GM23338 (cell line): ENCODE measurements around the gene EIF3L. TPM values are rescaled to one million over a fixed set of nuclear protein-coding genes. Genes with fewer than 3 reads are reported as not detected.
"Not testable (repeated sequence)": the region's sequence is repeated elsewhere in the genome, so short reads cannot be mapped to it uniquely, and the experiment has no call there.

ENCODE experiments used
- ATAC-seq: fragments of 200-7000 bp; cut with Tn5 transposase; 3 replicates; pipeline ENCODE4 v1.9.1; 2020
- DNase-seq: peaks from one replicate; pipeline ENCODE4 v3.0.0-alpha.2; 2015; ENCODE audit warnings: low spot score
- H2AFZ ChIP-seq: fragments of 200-600 bp; sonication (generic); 2 replicates; pipeline ENCODE4 v1.8.0; 2016; ENCODE audit warnings: antibody characterized with exemption, mild to moderate bottlenecking, moderate library complexity
- H3F3A ChIP-seq: fragments of 200-600 bp; sonication (generic); replicated peaks from 2 replicates; pipeline ENCODE4 v1.8.0; 2017; ENCODE audit warnings: antibody characterized with exemption, mixed run types, low read depth
- H3K27ac ChIP-seq: fragments of 200-600 bp; sonication (generic); 2 replicates; pipeline ENCODE4 v1.6.1; 2016; ENCODE audit warnings: low read depth
- H3K27me3 ChIP-seq: fragments of 200-600 bp; sonication (generic); 2 replicates; pipeline ENCODE4 v1.8.0; 2016; ENCODE audit warnings: mild to moderate bottlenecking, mixed run types, moderate library complexity; ENCODE audit not compliant: insufficient read depth
- H3K36me3 ChIP-seq: fragments of 200-600 bp; sonication (generic); 2 replicates; pipeline ENCODE4 v1.8.0; 2016; ENCODE audit warnings: mild to moderate bottlenecking; ENCODE audit not compliant: insufficient read depth
- H3K4me1 ChIP-seq: fragments of 200-600 bp; sonication (generic); 2 replicates; pipeline ENCODE4 v1.8.0; 2016; ENCODE audit warnings: mild to moderate bottlenecking, moderate library complexity; ENCODE audit not compliant: insufficient read depth
- H3K4me2 ChIP-seq: fragments of 200-600 bp; sonication (generic); 2 replicates; pipeline ENCODE4 v1.7.1; 2017; ENCODE audit warnings: mixed run types
- H3K4me3 ChIP-seq: fragments of 200-600 bp; sonication (generic); 2 replicates; pipeline ENCODE4 v1.6.1; 2016; ENCODE audit warnings: mixed run types
- H3K79me2 ChIP-seq: fragments of 200-600 bp; sonication (generic); replicated peaks from 2 replicates; pipeline ENCODE4 v1.8.0; 2017; ENCODE audit warnings: mild to moderate bottlenecking; ENCODE audit not compliant: insufficient read depth
- H3K9me2 ChIP-seq: fragments of 200-600 bp; sonication (generic); 2 replicates; pipeline ENCODE4 v1.8.0; 2017; ENCODE audit not compliant: insufficient read depth
- H4K20me1 ChIP-seq: fragments of 200-600 bp; sonication (generic); replicated peaks from 2 replicates; pipeline ENCODE4 v1.8.0; 2017; ENCODE audit warnings: mild to moderate bottlenecking; ENCODE audit not compliant: insufficient read depth
- H3K27ac Mint-ChIP-seq: 2 replicates; pipeline ENCODE4 v1.8.0; 2020; ENCODE audit warnings: inconsistent platforms, mild to moderate bottlenecking, moderate library complexity, mixed read lengths
- H3K27me3 Mint-ChIP-seq: 3 replicates; pipeline ENCODE4 v1.8.0; 2022; ENCODE audit warnings: low read depth, mild to moderate bottlenecking, moderate library complexity, mixed read lengths, inconsistent platforms; ENCODE audit not compliant: insufficient read depth, poor library complexity
- H3K36me3 Mint-ChIP-seq: 3 replicates; pipeline ENCODE4 v1.8.0; 2021; ENCODE audit warnings: low read depth, mild to moderate bottlenecking, inconsistent platforms, moderate library complexity, mixed read lengths
- H3K4me1 Mint-ChIP-seq: 3 replicates; pipeline ENCODE4 v1.8.0; 2020; ENCODE audit warnings: mild to moderate bottlenecking, inconsistent platforms, mixed read lengths
- H3K4me3 Mint-ChIP-seq: 3 replicates; pipeline ENCODE4 v1.8.0; 2021; ENCODE audit warnings: moderate library complexity, mild to moderate bottlenecking, inconsistent platforms, mixed read lengths
- H3K9me3 Mint-ChIP-seq: 3 replicates; pipeline ENCODE4 v1.8.0; 2020; ENCODE audit warnings: moderate library complexity, mild to moderate bottlenecking, inconsistent platforms, mixed read lengths
- ETS1 ChIP-seq: IDR thresholded peaks from 2 replicates; pipeline ENCODE4 v1.6.1; 2016; ENCODE audit warnings: antibody characterized with exemption
- POLR2AphosphoS5 ChIP-seq: IDR thresholded peaks from 2 replicates; pipeline ENCODE4 v1.6.1; 2016; ENCODE audit warnings: antibody characterized with exemption, low read depth
- ZNF331 ChIP-seq: fragments of 250-450 bp; sonication (Bioruptor Pico); IDR thresholded peaks from 2 replicates; pipeline ENCODE4 v1.5.0; 2020; ENCODE audit warnings: low read depth, mild to moderate bottlenecking, moderate library complexity
- ZNF462 ChIP-seq: fragments of 250-450 bp; sonication (Bioruptor Pico); IDR thresholded peaks from 2 replicates; pipeline ENCODE4 v1.5.0; 2020; ENCODE audit warnings: mild to moderate bottlenecking, moderate library complexity
- long read RNA-seq: library from polyadenylated mRNA; unstranded; transcript quantifications from one replicate; pipeline ENCODE4 v2.0.0, GENCODE V29; 2020; ENCODE audit not compliant: unreplicated experiment
- polyA plus RNA-seq: library from polyadenylated mRNA; unstranded; fragments of >200 nt; fragmentation: Nextera tagmentation; extraction: Ambion mirVana; gene quantifications from 2 replicates; pipeline ENCODE4 v1.2.1, GENCODE V29; 2016
- total RNA-seq: library from RNA; depleted of rRNA; stranded (reverse); fragments of >200 nt; shearing (Covaris generic); gene quantifications from 2 replicates; pipeline ENCODE4 v1.2.3, GENCODE V29; 2014; rRNA removed
- TF ChIP-seq, protein P1 (sequence below): IDR thresholded peaks from one replicate; pipeline ENCODE4 v1.6.1; 2018; ENCODE audit warnings: antibody characterized with exemption; ENCODE audit not compliant: unreplicated experiment

Gene EIF3L
- total RNA-seq (420 and 459 TPM in 2 replicates), polyA plus RNA-seq (430 and 466 TPM in 2 replicates)
- long read RNA-seq, transcript EIF3L-203 (13 exons, 3,220 nt): major isoform, 494 of 573 reads
- long read RNA-seq, partial matches to known transcripts: 28 of 573 reads
- long read RNA-seq, other reads (novel, unspliced or antisense): 46 of 573 reads

- H3K4me1 Mint-ChIP-seq: peaks cover 11% of the 10 kb centered on the region
- H3K4me3 Mint-ChIP-seq: peak within 1 kb of the TSS; percentile 97
- H3K36me3 ChIP-seq: peaks cover 38% of the 10 kb centered on the region
- H3F3A ChIP-seq: peaks cover 45% of the 10 kb centered on the region
- H3K36me3 Mint-ChIP-seq: peaks cover 55% of the 10 kb centered on the region
- H3K4me2 ChIP-seq: peak within 1 kb of the TSS; percentile 95
- ATAC-seq (peak; percentile 88), DNase-seq (peak; percentile 95)
- H3K4me1 ChIP-seq: peaks cover 8% of the 10 kb centered on the region
- peak within 1 kb of the TSS; percentile 99 for H3K27ac Mint-ChIP-seq
- peaks cover 37% of the 10 kb centered on the region for H4K20me1 ChIP-seq
- peak within 1 kb of the TSS; percentile 69; the same call in 1 of the 2 replicates for H2AFZ ChIP-seq
- H3K4me3 ChIP-seq: peak within 1 kb of the TSS; percentile 98
- H3K9me2 ChIP-seq: no peaks in the 10 kb centered on the region
- peaks cover 15% of the 10 kb centered on the region for H3K9me3 Mint-ChIP-seq
- peaks cover 7% of the 10 kb centered on the region for H3K27me3 Mint-ChIP-seq
- TF ChIP-seq ETS1: peak; percentile 76
- no peak for TF ChIP-seq ZNF462 (CRISPR knock-in tag)
- TF ChIP-seq, protein P1, sequence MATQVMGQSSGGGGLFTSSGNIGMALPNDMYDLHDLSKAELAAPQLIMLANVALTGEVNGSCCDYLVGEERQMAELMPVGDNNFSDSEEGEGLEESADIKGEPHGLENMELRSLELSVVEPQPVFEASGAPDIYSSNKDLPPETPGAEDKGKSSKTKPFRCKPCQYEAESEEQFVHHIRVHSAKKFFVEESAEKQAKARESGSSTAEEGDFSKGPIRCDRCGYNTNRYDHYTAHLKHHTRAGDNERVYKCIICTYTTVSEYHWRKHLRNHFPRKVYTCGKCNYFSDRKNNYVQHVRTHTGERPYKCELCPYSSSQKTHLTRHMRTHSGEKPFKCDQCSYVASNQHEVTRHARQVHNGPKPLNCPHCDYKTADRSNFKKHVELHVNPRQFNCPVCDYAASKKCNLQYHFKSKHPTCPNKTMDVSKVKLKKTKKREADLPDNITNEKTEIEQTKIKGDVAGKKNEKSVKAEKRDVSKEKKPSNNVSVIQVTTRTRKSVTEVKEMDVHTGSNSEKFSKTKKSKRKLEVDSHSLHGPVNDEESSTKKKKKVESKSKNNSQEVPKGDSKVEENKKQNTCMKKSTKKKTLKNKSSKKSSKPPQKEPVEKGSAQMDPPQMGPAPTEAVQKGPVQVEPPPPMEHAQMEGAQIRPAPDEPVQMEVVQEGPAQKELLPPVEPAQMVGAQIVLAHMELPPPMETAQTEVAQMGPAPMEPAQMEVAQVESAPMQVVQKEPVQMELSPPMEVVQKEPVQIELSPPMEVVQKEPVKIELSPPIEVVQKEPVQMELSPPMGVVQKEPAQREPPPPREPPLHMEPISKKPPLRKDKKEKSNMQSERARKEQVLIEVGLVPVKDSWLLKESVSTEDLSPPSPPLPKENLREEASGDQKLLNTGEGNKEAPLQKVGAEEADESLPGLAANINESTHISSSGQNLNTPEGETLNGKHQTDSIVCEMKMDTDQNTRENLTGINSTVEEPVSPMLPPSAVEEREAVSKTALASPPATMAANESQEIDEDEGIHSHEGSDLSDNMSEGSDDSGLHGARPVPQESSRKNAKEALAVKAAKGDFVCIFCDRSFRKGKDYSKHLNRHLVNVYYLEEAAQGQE: no peak
- TF ChIP-seq POLR2AphosphoS5: peak; percentile 94
- no peak for TF ChIP-seq ZNF331 (CRISPR knock-in tag)
- peak within 1 kb of the TSS; percentile 99 for H3K27ac ChIP-seq
- H3K79me2 ChIP-seq: peaks cover 67% of the 10 kb centered on the region
- no peaks in the 10 kb centered on the region for H3K27me3 ChIP-seq
These were observed at the start of gene EIF3L for GRCh38 chr22:37849089-37849751. TSS of gene EIF3L (plus strand) at chr22:37849419. CDS start at chr22:37849450, 31 bp downstream.

DNA sequence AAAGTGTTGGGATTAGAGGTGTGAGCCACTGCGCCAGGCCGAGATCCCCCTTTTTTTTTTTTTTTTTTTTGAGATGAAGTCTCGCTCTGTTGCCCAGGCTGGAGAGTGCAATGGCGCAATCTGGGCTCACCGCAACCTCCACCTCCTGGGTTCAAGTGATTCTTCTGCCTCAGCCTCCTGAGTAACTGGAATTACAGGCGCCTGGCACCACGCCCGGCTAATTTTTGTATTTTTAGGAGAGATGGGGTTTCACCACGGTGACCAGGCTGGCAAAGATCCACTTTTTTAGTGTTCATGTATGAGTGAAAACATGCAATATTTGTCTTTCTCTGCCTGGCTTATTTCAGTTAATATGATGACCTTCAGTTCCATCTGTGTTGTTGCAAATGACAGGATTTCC, 49.2 kb upstream of the EIF3L start:
- not testable (repeated sequence) for H3K4me3 ChIP-seq, H3K79me2 ChIP-seq, H3K27ac ChIP-seq, H3K4me3 Mint-ChIP-seq, H3K36me3 ChIP-seq, DNase-seq, H2AFZ ChIP-seq, H3K4me1 ChIP-seq, H4K20me1 ChIP-seq, ATAC-seq, H3K27ac Mint-ChIP-seq, H3F3A ChIP-seq, H3K9me3 Mint-ChIP-seq, H3K36me3 Mint-ChIP-seq, H3K9me2 ChIP-seq, H3K4me2 ChIP-seq
- Mint-ChIP-seq H3K27me3 (peaks cover 35% of the 10 kb centered on the region), H3K4me1 (peaks cover 13% of the 10 kb centered on the region)
- H3K27me3 ChIP-seq: peaks cover 54% of the 10 kb centered on the region
